ENCODE data around the gene MYOM1.

- TF ChIP-seq CTCF (IDR thresholded peaks at IDR 0.05; ENCODE audit: low read depth, low read length, poor library complexity, severe bottlenecking) (no peak), EZH2phosphoT487 (IDR thresholded peaks at IDR 0.05; ENCODE audit: borderline replicate concordance, low read length) (no peak)
Measured at GRCh38 chr18:3226048-3226447, 6.3 kb upstream of the MYOM1 start.

All from DOHH2 (cell line).